ENCODE data around the gene MOB1A. TPM values are rescaled to one million over a fixed set of nuclear protein-coding genes. Genes with fewer than 3 reads are reported as not detected.
A peak's percentile ranks its signal among the peaks of the same experiment; 100 is the strongest.

The MOB1A gene
- total and polyA plus RNA-seq, 2 of the 13 experiments (the other 11 are each of a cell fraction or from before 2014, with no cell fraction given) = 48.2 to 139 TPM

GRCh38 chr2:74178211-74179062 lies at the start of gene MOB1A (continued):
- TF ChIP-seq ZNF609 (CRISPR knock-in tag; IDR thresholded peaks at IDR 0.05; ENCODE audit: borderline replicate concordance) = peak; percentile 10; the same call in 1 of the 2 replicates
- TF ChIP-seq MAFK (conservative IDR thresholded peaks at IDR 0.05 in 1 of 2, IDR thresholded peaks at IDR 0.05 in 1 of 2; ENCODE audit: low read length in 2 of 2) = 0 out of 4 replicates have a peak, but pooled peaks of 1 of the 2 experiments have one; percentile 14
- 0 out of 2 replicates have a peak, but pooled peaks have one; percentile 40 for TF ChIP-seq KIAA2018 (CRISPR knock-in tag; IDR thresholded peaks at IDR 0.05; ENCODE audit: borderline replicate concordance)
- no peak; the same call in 1 of the 2 replicates for TF ChIP-seq ZNF619 (CRISPR knock-in tag; IDR thresholded peaks at IDR 0.05)
- TF ChIP-seq ZNF441 (CRISPR knock-in tag; IDR thresholded peaks at IDR 0.05; ENCODE audit: borderline replicate concordance) = peak; percentile 53; the same call in 1 of the 2 replicates
- peak; percentile 93 for TF ChIP-seq NFKB2 (CRISPR knock-in tag; IDR thresholded peaks at IDR 0.05; ENCODE audit: borderline replicate concordance)
- peak; percentile 3; the same call in 1 of the 2 replicates for TF ChIP-seq PITX1 (CRISPR knock-in tag; IDR thresholded peaks at IDR 0.05)
- no peak for TF ChIP-seq HOXA7 (CRISPR knock-in tag; IDR thresholded peaks at IDR 0.05)
- 0 out of 2 replicates have a peak, but pooled peaks have one; percentile 23 for TF ChIP-seq ZNF616 (CRISPR knock-in tag; IDR thresholded peaks at IDR 0.05; ENCODE audit: low read depth)
- 0 out of 2 replicates have a peak, but pooled peaks have one; percentile 63 for TF ChIP-seq HOXD1 (CRISPR knock-in tag; IDR thresholded peaks at IDR 0.05)
- 0 out of 2 replicates have a peak, but pooled peaks have one; percentile 39 for TF ChIP-seq ARID2 (CRISPR knock-in tag; IDR thresholded peaks at IDR 0.05; ENCODE audit: borderline replicate concordance)
- no peak for TF ChIP-seq RCOR2 (CRISPR knock-in tag; IDR thresholded peaks at IDR 0.05)
- TF ChIP-seq SOX13 (IDR thresholded peaks at IDR 0.05) = no peak; the same call in 1 of the 2 replicates
- peak in 1 of 2 experiments; percentile 43; a peak in 1 of 4 replicates for TF ChIP-seq SOX13 (CRISPR knock-in tag; conservative IDR thresholded peaks at IDR 0.05 in 1 of 2, IDR thresholded peaks at IDR 0.05 in 1 of 2)
